PC-3 (cell line): ENCODE results near the gene SEMA4G. TPM values are rescaled to one million over a fixed set of nuclear protein-coding genes. Genes with fewer than 3 reads are reported as not detected.

Experiments
- ATAC-seq: fragments of 200-7000 bp; cut with Tn5 transposase; 2 replicates; pipeline ENCODE4 v1.9.1; 2020; ENCODE audit warnings: mild to moderate bottlenecking, moderate library complexity
- BruUV-seq: library from RNA; stranded (reverse); fragments of 400-500 nt; replicated peaks from 2 replicates; lab custom pipeline; 2021; lab: Mats Ljungman, UMichigan
- CTCF ChIA-PET: fragments of 300-600 bp; sonication (Branson Sonifier 250); formaldehyde crosslinking; loops from one replicate; lab custom pipeline; 2022; ENCODE audit warnings: antibody characterized with exemption; lab: Charles Lee
- POLR2A ChIA-PET: fragments of 300-600 bp; sonication (Branson Sonifier 250); formaldehyde crosslinking; loops from one replicate; lab custom pipeline; 2022; ENCODE audit warnings: antibody characterized with exemption; ENCODE audit not compliant: unreplicated experiment; lab: Charles Lee
- DNase-seq: peaks from one replicate; pipeline ENCODE4 v3.0.0-alpha.2; 2015
- H2AFZ ChIP-seq: fragments of 300-600 bp; sonication (generic); 2 replicates; pipeline ENCODE4 v1.6.0; 2016; ENCODE audit warnings: antibody characterized with exemption, low read length
- H3F3A ChIP-seq: fragments of 300-600 bp; sonication (generic); one replicate; pipeline ENCODE4 v1.6.0; 2017; ENCODE audit warnings: antibody characterized with exemption, low read length, control low read depth, mild to moderate bottlenecking; ENCODE audit not compliant: unreplicated experiment
- H3K27ac ChIP-seq: fragments of 300-600 bp; sonication (generic); 2 replicates; pipeline ENCODE4 v1.5.1; 2016; ENCODE audit warnings: mild to moderate bottlenecking, low read length
- H3K27me3 ChIP-seq: fragments of 300-600 bp; sonication (generic); 2 replicates; pipeline ENCODE4 v1.6.1; 2016; ENCODE audit warnings: low read length, mixed read lengths
- H3K36me3 ChIP-seq: fragments of 300-600 bp; sonication (generic); 2 replicates; pipeline ENCODE4 v1.6.1; 2016; ENCODE audit warnings: low read depth, mixed run types, low read length, mixed read lengths
- H3K4me1 ChIP-seq: fragments of 300-600 bp; sonication (generic); 2 replicates; pipeline ENCODE4 v1.5.1; 2016; ENCODE audit warnings: low read length; ENCODE audit not compliant: insufficient read depth
- H3K4me2 ChIP-seq: fragments of 300-600 bp; sonication (generic); 2 replicates; pipeline ENCODE4 v1.6.0; 2016; ENCODE audit warnings: low read length
- H3K4me3 ChIP-seq: fragments of 300-600 bp; sonication (generic); 2 replicates; pipeline ENCODE4 v1.5.1; 2016; ENCODE audit warnings: mild to moderate bottlenecking, low read length, mixed read lengths
- H3K79me2 ChIP-seq: fragments of 300-600 bp; sonication (generic); 2 replicates; pipeline ENCODE4 v1.6.1; 2017; ENCODE audit warnings: low read length, mixed read lengths
- H3K9ac ChIP-seq: fragments of 300-600 bp; sonication (generic); 2 replicates; pipeline ENCODE4 v1.6.0; 2016; ENCODE audit warnings: mild to moderate bottlenecking, low read length
- H3K9me2 ChIP-seq: fragments of 300-600 bp; sonication (generic); replicated peaks from 2 replicates; pipeline ENCODE4 v1.6.1; 2016; ENCODE audit warnings: mixed run types, low read length, mixed read lengths
- H3K9me3 ChIP-seq: fragments of 300-600 bp; sonication (generic); 2 replicates; pipeline ENCODE4 v1.6.1; 2016; ENCODE audit warnings: low read length, mixed read lengths
- H4K20me1 ChIP-seq: fragments of 300-600 bp; sonication (generic); 2 replicates; pipeline ENCODE4 v1.6.1; 2016; ENCODE audit warnings: low read length, mixed read lengths
- EZH2 ChIP-seq: fragments of 300-600 bp; sonication (generic); IDR thresholded peaks from one replicate; pipeline ENCODE4 v1.6.1; 2017; ENCODE audit warnings: antibody characterized with exemption, mild to moderate bottlenecking, low read length; ENCODE audit not compliant: unreplicated experiment
- EZH2phosphoT487 ChIP-seq: fragments of 300-600 bp; sonication (generic); IDR thresholded peaks from 2 replicates; pipeline ENCODE4 v1.6.1; 2018; ENCODE audit warnings: mild to moderate bottlenecking, antibody characterized with exemption, low read length, borderline replicate concordance
- intact Hi-C: fragments of 100-400 bp; cut with micrococcal nuclease; formaldehyde crosslinking; loops from 2 replicates; pipeline ENCODE4 v1.9.0; 2023
- total RNA-seq: library from RNA; depleted of rRNA; stranded (reverse); fragments of >200 nt; gene quantifications from 2 replicates; pipeline ENCODE4 v1.2.3, GENCODE V29; 2014
- TF ChIP-seq, protein P1 (sequence below): fragments of 300-600 bp; sonication (generic); conservative IDR thresholded peaks from 2 replicates; pipeline ENCODE4 v1.5.1; 2017; ENCODE audit warnings: antibody characterized with exemption, low read depth, mild to moderate bottlenecking, low read length

Gene SEMA4G
- total RNA-seq, 1 experiment from 2014 or later: 2.6 TPM

GRCh38 chr10:100997360-100998182, 28.3 kb downstream of the SEMA4G start:
- no TSS peak for BruUV-seq
- H3K27me3 ChIP-seq: no peaks in the 10 kb centered on the region
- DNase-seq (peak; percentile 75), ATAC-seq (peak; percentile 47)
- TF ChIP-seq EZH2: no peak
- TF ChIP-seq, protein P1, sequence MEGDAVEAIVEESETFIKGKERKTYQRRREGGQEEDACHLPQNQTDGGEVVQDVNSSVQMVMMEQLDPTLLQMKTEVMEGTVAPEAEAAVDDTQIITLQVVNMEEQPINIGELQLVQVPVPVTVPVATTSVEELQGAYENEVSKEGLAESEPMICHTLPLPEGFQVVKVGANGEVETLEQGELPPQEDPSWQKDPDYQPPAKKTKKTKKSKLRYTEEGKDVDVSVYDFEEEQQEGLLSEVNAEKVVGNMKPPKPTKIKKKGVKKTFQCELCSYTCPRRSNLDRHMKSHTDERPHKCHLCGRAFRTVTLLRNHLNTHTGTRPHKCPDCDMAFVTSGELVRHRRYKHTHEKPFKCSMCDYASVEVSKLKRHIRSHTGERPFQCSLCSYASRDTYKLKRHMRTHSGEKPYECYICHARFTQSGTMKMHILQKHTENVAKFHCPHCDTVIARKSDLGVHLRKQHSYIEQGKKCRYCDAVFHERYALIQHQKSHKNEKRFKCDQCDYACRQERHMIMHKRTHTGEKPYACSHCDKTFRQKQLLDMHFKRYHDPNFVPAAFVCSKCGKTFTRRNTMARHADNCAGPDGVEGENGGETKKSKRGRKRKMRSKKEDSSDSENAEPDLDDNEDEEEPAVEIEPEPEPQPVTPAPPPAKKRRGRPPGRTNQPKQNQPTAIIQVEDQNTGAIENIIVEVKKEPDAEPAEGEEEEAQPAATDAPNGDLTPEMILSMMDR: peak; percentile 78
- H3K9me3 ChIP-seq: no peaks in the 10 kb centered on the region
- no peaks in the 10 kb centered on the region for H4K20me1 ChIP-seq
- H2AFZ ChIP-seq: peak overlapping the region; percentile 91
- intact Hi-C loops: loop anchor here (1.0 kb wide), 1 partner anchor 16 kb away; no protein-coding TSS in a partner anchor
- CTCF ChIA-PET: interaction anchor here (0.7 to 1.5 kb wide), 3 partner anchors 14 to 56 kb away, joined by 4 to 16 read pairs (median 15); no protein-coding TSS in a partner anchor
- H3K9ac ChIP-seq: peak overlapping the region; percentile 95
- peak overlapping the region; percentile 99 for H3K4me2 ChIP-seq
- H3K27ac ChIP-seq: peak overlapping the region; percentile 76
- peaks cover 38% of the 10 kb centered on the region for H3K79me2 ChIP-seq
- H3K9me2 ChIP-seq: no peaks in the 10 kb centered on the region
- no peaks in the 10 kb centered on the region; the same call in 1 of the 2 replicates for H3K36me3 ChIP-seq
- H3F3A ChIP-seq: no peaks in the 10 kb centered on the region
- H3K4me3 ChIP-seq: peak overlapping the region; percentile 88
- POLR2A ChIA-PET: no interaction called here
- H3K4me1 ChIP-seq: peaks cover 36% of the 10 kb centered on the region

DNA sequence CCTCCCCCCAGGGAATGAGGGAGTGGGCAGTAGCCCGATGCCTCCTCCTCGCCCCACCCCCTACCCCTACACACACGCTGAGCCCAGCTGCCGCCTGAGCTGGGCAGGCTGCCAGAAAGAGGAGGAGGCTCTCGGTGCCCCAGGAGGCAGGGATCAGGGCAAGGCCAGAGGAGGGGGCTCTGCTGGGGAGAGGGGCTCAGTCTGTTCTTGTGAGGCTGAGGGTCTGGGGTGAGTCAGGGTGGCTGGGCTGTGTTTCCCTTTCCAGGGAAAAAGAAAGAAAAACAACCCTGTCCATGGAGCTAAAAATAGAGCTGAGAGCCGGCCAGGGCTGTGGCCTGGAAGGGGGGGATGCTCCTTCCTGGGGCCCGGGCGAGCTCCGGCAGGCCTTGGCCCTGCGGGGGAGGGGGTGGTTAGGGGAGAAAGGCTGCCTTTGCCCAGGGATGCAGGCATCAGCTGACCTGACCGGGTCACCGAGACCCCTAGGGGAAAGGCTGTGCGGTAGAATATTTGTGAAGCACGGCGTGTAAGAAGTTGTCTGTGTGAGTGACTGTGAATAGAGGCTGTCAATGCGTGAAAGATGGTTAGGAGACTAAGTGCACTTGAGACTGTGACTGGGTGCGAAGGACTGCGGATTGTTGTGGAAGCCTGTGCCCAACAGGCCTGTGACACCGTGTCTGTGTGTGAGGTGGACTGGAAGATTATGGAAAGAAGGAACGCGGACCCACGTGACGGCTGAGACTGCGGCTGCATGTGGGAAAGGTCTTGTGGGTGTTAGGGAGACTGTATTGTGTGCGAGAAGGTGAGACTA, 29.1 kb downstream of the SEMA4G start:
- no peaks in the 10 kb centered on the region for H3K9me2 ChIP-seq
- peak overlapping the region; percentile 99 for H3K4me2 ChIP-seq
- H3K4me1 ChIP-seq: peaks cover 36% of the 10 kb centered on the region
- no peaks in the 10 kb centered on the region for H3F3A ChIP-seq
- H3K9ac ChIP-seq: peak overlapping the region; percentile 95
- H3K27me3 ChIP-seq: no peaks in the 10 kb centered on the region
- intact Hi-C loops: loop anchor here (1.0 kb wide), 1 partner anchor 15 kb away; no protein-coding TSS in a partner anchor
- DNase-seq: peak; percentile 63
- peak; percentile 14 for ATAC-seq
- H3K27ac ChIP-seq: peak overlapping the region; percentile 76
- ChIA-PET POLR2A (no interaction called here), CTCF (interaction anchor here (0.7 to 1.5 kb wide), 3 partner anchors 13 to 55 kb away, joined by 4 to 16 read pairs (median 15); no protein-coding TSS in a partner anchor)
- TF ChIP-seq EZH2: no peak
- H3K4me3 ChIP-seq: peak overlapping the region; percentile 88
- peaks cover 40% of the 10 kb centered on the region for H3K79me2 ChIP-seq
- H3K36me3 ChIP-seq: no peaks in the 10 kb centered on the region; the same call in 1 of the 2 replicates
- H2AFZ ChIP-seq: peak overlapping the region; percentile 91
- no peaks in the 10 kb centered on the region for H4K20me1 ChIP-seq
- BruUV-seq: TSS peak; percentile 50
- no peaks in the 10 kb centered on the region for H3K9me3 ChIP-seq

GRCh38 chr10:100998991-100999741, 29.9 kb downstream of the SEMA4G start:
- intact Hi-C loops: loop anchor here (1.0 kb wide), 1 partner anchor 14 kb away; no protein-coding TSS in a partner anchor
- H2AFZ ChIP-seq: peak overlapping the region; percentile 91

More at GRCh38 chr10:100998991-100999741, 29.9 kb downstream of the SEMA4G start:
- no peaks in the 10 kb centered on the region for H3K9me3 ChIP-seq
- H3K4me2 ChIP-seq: peak overlapping the region; percentile 99
- no peaks in the 10 kb centered on the region for H3K36me3 ChIP-seq
- peaks cover 36% of the 10 kb centered on the region for H3K4me1 ChIP-seq
- peaks cover 40% of the 10 kb centered on the region for H3K79me2 ChIP-seq
- H3K9me2 ChIP-seq: no peaks in the 10 kb centered on the region
- CTCF ChIA-PET: interaction anchor here (1.2 to 1.5 kb wide), 2 partner anchors 12 to 16 kb away, joined by 15 to 16 read pairs; no protein-coding TSS in a partner anchor
- peak overlapping the region; percentile 76 for H3K27ac ChIP-seq
- H3K9ac ChIP-seq: peak overlapping the region; percentile 95
- no peaks in the 10 kb centered on the region for H4K20me1 ChIP-seq
- no peaks in the 10 kb centered on the region for H3F3A ChIP-seq
- POLR2A ChIA-PET: no interaction called here
- peak; percentile 64 for DNase-seq
- TF ChIP-seq, protein P1: peak; percentile 66
- no peak for TF ChIP-seq EZH2phosphoT487
- peak; percentile 38 for ATAC-seq
- no TSS peak for BruUV-seq
- no peaks in the 10 kb centered on the region for H3K27me3 ChIP-seq
- H3K4me3 ChIP-seq: peak overlapping the region; percentile 88
